GM21528 (cell line): ENCODE results near the gene SESN2.

ENCODE experiments used
- ATAC-seq: cut with Tn5 transposase; IDR thresholded peaks from one replicate; pipeline ENCODE4 v1.9.1; 2021; ENCODE audit warnings: mild to moderate bottlenecking, moderate library complexity; ENCODE audit not compliant: unreplicated experiment, low FRiP score

SESN2 gene

DNA sequence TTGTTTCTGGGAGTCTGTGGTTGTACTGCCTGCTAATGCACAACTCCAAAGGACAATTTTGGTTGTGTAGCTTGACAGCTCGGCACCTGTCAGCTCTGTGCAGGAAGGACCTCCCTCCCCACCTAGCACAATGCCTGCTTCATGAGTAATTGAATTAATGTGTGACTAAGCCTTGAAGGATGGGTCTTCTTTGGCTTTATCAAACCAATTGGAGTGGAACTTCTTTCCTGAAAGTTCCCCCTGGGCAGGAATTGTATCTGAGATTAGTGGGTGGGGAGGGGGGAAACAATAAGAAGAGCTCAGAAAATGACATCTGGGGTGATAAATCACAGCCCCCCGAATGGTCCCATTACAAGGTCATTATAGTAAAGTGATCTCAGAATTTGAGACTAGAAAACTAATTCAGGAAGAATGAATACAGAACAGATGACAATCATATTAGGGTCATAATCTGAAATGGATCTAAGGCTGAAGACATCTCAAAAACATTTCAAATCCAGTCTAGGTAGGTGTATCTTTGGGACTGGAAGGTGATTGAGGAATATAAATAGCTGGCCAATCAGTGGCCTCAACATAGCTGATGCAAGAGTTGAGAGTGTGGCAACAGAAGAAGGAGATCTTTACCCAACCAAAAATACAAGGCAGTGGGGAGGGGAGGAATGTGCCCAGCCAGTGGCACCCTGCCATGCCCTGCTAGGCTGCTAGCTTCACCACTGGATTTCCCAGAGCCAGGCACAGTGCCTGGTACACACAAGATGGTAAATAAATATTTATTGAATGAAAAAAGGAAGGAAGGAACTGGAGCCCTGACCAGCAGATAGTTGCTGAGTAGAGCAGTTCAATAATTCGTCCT lies 10.1 kb upstream of the SESN2 start:
- ATAC-seq: no peak

DNA sequence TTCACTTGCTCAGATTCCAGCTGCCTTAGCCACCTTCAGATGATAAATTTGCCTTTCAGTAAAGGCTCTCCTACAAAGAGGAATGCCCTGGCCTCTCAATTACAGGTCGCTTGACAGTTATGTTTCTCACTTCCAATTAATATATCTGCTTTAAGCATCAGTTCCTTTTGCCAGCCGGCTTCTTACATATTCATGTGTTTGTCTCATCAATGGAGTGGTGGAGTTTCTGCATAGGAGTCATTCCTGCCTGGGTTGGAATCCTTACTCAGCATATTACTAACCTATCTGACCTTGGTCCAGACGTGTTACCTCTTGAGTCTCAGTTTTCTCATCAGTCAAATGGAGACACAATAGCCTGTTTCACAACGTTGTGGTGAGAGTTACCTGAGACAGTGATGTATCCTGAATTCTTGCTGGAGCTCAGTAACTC lies 9.4 kb upstream of the SESN2 start:
- ATAC-seq: no peak

DNA sequence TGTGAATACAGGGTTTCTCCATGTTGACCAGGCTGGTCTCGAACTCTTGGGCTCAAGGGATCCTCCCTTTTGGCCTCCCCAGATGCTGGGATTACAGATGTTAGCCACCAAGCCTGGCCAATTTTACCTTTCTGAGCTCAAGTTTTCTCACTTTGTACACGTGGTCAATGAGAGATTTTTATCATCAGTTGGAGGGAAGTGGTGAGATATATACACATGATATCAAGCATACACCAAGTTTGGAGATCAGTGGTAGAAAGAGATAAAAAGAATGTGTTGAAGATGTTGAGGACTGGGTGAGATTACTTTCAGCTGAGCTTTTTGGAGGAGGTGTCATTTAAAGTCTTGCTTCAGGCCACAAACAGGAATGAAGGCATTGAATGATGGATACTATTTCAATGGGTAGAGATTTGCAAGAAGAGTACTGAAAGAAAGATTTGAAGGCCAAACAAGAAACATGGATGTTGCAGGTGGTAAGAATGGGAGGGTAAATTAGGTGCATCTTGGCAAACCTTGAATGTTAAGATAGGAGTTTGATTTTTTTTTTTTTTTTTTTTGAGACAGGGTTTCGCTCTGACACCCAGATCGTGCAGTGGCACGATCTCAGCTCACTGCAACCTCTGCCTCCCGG lies 3.0 kb upstream of the SESN2 start:
- ATAC-seq: no peak

DNA sequence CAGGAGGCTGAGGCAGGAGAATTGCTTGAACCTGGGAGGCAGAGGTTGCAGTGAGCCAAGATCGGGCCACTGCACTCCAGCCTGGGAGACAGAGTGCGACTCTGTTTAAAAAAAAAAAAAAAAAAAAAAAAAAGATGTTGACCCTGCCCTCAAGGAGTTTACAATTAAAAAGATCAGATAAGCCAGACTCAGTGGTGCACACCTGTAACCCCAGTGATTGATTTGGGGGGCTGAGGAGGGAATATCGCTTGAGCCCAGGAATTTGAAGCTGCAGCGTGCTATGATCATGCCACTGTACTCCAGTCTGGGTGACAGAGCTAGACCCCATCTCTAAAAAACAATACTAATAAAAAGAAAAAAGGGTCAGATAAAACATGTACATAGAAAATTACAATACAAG lies 1.6 kb upstream of the SESN2 start:
- ATAC-seq: no peak

DNA sequence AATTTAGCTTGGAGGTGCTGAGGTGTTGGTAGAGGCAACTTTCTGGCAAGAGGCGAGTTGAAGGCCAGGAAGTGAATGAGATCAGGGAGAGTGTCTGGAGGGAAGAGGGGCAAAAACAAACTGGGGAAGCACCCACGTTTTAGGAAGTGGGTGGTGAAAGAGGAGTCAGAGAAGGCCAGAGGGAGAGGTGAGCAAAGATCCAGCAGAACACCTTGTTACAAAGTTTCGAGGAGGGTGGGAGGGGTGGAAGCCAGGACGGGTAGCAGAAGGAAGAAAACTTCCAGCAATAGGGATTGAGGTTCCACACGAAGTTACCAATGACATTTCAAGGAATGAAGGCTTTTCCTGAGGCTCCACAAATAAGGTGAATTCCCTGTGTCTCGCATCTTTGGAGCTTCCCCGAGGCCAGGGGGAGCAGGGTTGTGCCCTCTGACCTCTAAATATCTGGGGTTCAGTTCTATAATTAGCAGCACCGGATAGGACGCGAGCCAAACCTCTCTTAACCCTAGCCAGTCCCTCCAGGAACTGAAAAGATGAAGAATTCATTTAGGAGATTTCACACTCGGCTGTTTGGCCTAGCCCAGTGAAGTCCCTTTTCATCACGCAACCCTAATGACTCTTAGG lies 578 bp upstream of the SESN2 start:
- no peak for ATAC-seq

DNA sequence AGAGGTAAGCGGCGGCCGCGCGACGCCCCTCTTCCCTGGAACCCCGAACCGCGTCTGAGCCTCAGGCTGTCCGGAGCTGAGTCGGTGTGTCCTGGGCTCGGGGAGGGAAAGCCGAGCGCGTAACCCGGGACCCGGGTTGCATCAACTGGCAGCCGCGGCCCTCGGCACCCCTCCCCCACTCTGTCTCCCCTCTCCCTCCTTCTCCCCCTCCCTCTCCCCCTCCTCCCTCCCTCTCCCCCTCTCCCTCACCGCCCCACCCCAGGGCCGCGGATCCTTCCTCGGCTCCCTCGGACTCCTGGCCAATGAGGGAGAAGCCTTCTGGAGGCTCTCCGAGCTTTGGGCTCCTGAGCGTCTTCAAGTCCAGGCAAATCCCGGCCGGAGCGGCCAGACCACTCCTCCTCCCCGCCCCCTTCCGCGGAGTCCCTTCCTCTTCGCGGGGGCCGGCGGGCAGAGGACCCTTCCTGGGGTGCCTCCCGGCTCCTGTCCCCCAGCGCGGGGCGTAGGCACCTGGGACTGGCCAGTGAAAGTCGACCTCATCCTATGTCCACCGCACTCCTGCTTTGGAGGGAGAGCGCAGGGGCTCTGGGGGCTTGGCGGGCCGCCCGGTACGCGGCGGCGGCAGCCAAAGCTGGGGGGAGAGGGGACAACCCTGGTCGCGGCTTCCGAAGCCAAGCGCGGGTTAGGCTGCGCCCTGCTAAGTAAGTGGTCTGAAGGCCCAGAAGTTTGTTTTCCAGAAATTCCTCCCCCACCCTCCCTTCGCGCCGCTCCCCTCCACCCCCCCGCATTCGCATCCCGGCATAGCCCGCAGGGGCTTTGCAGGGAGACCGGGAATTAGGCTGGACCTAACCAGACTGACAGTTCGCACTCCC lies 850 bp downstream of the SESN2 start:
- peak; percentile 22 for ATAC-seq

DNA sequence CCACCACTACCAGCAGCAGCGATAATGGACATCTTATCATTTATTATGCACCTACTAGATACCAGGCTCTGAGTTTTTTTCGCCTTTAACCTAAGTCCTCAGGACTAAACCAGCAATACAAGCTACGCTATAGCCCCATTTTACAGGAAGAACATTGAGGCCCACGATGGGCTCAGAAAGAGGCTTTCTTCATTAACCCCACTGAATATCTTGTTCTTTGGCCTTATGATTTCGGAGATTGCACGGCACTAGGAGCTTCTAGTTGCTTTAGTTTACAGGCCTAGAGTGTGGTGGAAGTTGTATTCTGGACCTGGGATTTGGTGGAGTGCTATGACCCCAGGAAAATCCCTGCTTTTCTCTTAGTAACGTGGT lies 1.5 kb downstream of the SESN2 start:
- ATAC-seq: no peak

DNA sequence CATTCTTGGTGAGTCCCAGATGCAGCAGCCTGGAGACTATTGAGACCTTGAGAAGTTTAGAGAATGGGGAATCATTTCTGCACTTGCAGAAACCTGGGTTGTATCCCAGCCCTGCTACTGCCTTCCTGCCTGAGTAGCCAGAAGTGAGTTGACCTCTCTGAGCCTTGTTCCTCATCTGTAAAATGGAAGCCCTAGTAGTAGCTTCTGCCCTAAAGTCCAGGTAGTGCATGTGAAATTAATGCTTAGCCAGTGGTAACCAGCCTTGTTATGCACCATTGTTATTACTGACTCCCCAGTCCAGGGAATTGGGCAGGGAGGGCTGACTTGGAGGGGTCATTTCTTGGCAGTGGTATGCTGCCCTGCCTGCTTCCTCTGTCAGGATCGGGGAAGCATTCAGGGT lies 5.6 kb downstream of the SESN2 start:
- no peak for ATAC-seq

DNA sequence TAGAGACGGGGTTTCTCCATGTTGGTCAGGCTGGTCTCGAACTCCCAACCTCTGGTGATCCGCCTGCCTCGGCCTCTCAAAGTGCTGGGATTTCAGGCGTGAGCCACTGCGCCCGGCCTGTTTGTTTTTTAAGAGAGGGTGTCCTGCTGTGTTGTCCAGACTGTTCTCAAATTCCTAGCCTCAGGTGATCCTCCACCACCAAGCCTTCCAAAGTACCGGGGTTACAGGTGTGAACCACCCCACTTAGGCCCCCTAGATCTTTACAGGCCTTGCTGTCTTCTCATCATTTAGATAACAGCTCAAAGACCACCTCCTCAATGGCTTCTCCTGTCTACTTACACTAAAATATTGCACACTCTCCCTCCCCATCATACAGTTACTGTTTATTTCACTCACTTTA lies 6.3 kb downstream of the SESN2 start:
- no peak for ATAC-seq

DNA sequence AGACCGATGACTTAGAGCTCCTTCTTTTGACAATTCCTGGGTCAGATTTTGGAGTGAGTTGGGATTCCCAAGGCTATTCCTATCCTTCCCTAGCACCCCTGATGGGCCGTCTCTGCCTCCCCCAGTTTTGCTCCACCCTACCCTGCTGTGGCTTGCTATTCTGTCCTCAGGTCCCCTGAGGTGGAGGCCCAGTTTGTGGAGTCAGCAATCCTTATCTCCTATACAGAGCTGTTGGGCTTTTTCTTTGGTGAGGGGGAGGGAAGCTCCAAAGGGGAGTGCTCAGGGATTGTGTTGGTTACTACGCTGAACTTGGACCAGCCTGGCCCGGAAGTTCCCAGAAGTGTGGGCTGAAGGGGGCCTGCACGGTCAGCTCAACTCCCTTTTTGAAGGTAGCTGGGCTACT lies 7.6 kb downstream of the SESN2 start:
- no peak for ATAC-seq

DNA sequence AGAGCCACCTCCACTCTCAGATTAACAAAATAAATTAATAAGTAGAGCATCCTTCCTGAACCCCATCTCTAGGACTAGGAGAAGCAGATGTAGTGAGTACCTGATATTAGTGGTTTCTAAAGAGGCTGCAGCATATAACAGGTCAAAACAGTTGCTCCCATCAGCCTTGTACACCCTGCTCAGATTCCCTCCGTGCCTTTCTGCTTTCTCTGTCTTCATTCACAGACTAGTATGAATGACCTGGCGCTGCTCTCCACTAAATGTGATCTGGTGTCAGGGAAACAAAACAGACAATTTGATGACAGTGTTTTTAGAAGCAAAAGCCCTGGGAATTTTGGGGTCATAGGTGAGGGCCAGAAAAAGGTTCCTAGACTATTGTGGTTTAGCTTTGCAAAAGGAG lies 8.3 kb downstream of the SESN2 start:
- no peak for ATAC-seq

DNA sequence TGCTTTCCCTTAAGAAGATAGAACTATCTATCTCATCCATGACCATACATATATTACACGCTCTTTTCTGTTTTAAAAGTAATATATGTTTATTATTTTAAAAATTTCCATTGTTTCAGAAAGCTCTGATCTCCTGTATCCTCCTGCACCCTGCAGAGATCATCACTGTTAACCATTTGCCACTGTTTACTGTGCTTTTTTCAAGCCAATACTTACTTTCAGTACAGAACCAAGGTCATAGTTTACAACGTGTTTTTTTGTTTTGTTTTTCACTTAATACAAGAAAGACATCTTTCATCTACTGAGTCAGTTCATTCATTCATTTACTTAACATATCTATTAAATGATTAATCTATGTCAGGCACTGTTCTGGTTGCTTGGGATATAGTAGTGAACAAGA lies 10.2 kb downstream of the SESN2 start:
- ATAC-seq: no peak

DNA sequence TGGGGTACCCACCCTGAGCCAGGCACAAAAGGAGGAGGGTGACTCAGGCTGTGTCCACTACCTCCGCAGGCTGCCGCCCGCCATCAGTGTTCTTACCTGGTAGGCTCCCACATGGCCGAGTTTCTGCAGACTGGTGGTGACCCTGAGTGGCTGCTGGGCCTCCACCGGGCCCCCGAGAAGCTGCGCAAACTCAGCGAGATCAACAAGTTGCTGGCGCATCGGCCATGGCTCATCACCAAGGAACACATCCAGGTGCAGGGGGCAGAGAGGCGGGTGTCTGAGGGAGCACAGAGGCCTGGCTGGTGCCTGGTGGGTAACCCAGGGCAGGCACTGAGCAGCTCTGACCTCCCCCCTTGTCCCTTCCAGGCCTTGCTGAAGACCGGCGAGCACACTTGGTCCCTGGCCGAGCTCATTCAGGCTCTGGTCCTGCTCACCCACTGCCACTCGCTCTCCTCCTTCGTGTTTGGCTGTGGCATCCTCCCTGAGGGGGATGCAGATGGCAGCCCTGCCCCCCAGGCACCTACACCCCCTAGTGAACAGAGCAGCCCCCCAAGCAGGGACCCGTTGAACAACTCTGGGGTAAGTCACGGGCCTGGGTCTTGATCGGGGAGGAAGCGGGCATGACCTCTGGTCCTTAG lies 13.0 kb downstream of the SESN2 start:
- ATAC-seq: no peak

DNA sequence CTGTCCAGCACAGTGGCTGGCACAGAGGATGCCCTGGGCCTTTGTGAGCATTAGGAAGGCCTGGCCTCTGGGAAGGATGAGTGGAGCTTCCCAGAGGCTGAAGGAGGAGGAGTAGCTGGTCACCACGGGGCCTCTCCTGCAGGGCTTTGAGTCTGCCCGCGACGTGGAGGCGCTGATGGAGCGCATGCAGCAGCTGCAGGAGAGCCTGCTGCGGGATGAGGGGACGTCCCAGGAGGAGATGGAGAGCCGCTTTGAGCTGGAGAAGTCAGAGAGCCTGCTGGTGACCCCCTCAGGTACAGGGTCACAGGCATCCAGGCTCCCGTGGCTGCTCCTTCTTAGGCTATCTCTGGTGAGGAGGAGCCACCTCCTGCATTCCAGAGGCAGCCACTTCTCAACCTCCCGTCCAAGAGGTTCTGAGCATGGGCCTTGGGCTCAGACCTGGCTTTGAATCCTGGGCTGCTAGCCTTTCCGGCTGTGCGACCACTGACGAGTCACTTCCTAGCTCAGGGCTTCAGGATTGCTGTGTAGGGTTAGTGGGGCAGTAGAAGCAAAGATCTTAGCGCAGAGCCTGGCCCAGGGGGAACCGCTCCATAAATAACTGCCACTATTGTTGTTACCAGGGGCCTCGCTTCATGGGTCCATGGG lies 14.0 kb downstream of the SESN2 start:
- ATAC-seq: no peak

DNA sequence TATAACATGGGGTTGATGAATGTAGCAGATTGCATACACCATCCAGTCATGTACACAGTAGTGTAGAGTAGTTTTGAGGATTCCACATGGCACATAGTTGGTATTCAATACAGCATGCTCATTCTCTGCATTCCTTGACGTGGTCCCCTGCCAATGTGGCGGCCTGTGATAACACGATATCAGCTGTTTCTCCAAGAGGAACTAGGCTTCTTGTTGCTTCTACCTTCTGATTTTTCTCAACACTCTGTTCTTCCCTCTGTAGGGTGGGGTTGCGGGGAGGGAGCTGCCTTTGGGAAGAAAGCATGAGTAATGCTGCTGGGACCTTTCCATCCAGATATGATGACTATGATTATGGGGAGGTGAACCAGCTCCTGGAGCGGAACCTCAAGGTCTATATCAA lies 19.4 kb downstream of the SESN2 start:
- ATAC-seq: no peak

DNA sequence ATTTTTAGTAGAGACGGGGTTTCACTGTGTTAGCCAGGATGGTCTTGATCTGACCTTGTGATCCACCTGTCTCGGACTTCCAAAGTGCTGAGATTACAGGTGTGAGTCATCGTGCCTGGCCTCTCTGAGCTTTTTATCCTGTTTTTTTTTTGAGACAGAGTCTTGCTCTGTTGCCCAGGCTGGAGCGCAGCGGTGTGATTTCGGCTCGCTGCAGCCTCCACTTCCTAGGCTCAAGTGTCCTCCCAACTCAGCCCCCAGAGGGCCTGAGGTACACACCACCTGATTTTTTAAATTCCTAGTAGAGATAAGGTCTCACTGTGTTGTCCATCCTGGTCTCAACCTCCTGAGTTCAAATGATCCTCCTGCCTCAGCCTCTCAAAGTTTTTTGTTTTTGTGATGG lies 20.4 kb downstream of the SESN2 start:
- ATAC-seq: no peak

DNA sequence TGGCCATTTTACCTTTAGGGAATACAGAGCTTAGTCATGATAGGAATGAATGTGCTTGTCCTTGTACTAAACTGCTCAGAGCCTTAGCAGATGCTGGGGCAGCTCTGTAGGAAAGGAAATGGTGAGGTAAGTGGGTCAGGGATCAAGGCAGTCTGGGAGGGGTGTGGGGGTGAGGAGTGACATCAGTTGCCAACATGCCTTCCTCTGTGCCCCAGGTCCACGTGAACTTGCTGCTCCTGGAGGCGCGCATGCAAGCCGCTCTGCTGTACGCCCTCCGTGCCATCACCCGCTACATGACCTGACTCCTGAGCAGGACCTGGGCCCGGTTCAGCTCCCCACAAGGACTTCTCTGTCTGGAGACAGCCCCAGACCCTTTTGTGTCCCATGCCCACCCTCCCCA lies 21.2 kb downstream of the SESN2 start:
- ATAC-seq: no peak

DNA sequence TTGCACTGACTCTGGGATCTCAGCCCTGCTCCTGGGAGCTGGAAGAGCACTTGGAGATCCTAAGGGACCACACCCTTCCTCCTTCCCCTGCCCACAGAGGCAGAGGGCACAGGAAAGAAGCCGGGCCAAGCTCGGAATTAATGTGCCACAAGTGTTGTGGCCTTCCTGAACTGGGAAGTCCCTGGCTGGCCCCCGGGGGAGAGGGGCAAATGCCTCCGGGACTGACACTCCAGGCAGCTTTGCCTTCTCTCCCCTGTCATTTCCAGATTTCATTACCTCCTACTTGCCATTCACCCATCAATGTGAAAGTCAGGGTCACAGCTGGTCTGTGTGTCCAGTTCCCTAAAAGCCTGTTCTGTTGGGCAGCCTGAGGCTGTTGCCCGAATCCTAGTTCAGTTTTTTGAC lies 21.7 kb downstream of the SESN2 start:
- ATAC-seq: no peak

DNA sequence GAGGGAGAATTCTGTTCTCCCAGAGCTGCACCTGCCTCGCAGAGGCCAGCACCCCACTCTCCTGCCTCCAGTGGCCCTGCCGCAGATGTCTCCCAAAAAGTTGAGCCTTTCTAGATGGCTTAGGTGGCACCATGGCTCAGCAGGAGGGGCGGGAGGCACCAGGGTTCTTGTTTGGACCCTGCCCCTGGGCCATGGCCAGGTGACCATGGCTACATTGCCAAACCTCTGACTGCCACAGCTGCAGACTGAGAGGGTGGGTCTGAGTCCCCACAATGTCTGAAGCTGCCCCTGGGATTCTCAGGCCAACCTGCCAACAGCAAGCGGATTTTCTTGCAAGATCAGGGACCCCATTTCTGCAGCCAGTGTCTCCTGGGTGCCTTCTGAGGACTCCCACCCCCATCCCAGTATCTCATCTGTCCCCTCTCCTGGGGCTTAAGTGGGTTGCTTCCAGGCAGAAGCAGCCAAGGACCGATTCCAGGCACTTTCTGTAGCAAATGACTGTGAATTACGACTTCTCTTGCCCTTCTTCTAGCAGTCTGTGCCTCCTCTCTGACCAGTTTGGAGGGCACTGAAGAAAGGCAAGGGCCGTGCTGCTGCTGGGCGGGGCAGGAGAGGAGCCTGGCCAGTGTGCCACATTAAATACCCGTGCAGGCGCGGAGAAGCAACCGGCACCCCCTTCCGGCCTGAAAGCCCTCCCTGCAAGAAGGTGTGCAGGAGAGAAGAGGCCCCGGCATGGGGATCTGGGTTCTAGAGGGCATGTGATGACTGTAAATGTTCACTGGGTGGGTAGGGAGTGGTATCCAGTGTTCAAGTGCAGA lies 22.5 kb downstream of the SESN2 start:
- ATAC-seq: no peak
